Activated T-cell treated with anti-CD3 and anti-CD28 coated beads, Interleukin-2, amount 50 U/mL, for 48 hours (primary cell): ENCODE measurements around the gene CDH23.
A peak's percentile ranks its signal among the peaks of the same experiment; 100 is the strongest.

Source experiments
- DNase-seq, 2 experiments: peaks; one replicate each; pipeline ENCODE4 v3.0.0-alpha.2; 2020

CDH23 gene

GRCh38 chr10:71767420-71768035, 370.8 kb downstream of the CDH23 start:
- no peak for DNase-seq

GRCh38 chr10:71769279-71769823, 372.6 kb downstream of the CDH23 start:
- peak in 1 of 2 experiments; percentile 51 for DNase-seq

GRCh38 chr10:71770255-71770654, 373.5 kb downstream of the CDH23 start:
- DNase-seq, result no peak

GRCh38 chr10:71770789-71771188, 374.1 kb downstream of the CDH23 start:
- no peak for DNase-seq

DNA sequence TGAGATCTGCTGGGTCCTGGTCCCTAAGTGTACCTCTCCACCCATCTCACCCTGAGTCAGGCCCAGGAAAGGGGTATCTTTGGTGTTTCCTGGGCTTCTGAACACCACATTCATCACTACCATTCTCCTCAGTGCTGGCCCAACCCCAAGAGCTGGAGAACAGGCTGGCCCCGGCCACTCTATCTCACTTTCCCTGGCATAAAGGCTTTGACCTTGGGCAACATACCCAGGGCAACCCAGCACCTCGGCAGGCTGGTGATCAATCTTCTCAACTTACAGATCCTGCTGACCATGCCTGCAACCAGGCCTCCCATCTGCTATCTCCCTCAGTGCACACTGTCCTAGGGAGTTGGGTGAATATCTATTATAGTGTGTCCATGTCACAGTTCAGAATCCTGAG, 374.5 kb downstream of the CDH23 start:
- no peak for DNase-seq

- DNase-seq, result peak; percentile 45 to 56
Measured at GRCh38 chr10:71771821-71772617, 375.3 kb downstream of the CDH23 start.

DNA sequence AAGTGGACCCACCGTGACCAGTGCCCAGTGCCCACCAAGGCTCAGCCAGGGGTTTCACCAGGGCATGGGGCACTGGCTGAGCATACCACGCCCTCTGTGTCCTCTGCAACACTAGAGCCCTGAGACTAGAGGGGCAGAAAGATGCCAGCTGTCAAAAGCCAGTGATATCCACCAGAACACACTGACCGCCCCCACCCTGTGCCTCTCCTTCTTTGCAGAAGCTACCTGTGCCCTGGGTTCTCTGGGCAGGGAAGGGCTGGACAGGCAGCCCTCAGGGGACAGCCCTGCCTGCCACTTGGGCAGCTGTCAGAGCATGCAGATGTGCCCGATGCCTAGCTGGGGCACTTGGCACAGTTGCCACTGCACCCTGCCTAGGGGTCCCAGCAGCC, 376.1 kb downstream of the CDH23 start:
- DNase-seq, result peak in 1 of 2 experiments; percentile 54

- peak; percentile 99 for DNase-seq
Measured at GRCh38 chr10:71773221-71773971, 376.7 kb downstream of the CDH23 start, which contains the start of gene VSIR. VSIR (minus strand) TSS chr10:71773520; CDS start chr10:71773439, 81 bp downstream.

- DNase-seq, result no peak
Measured at GRCh38 chr10:71774916-71775702, 378.4 kb downstream of the CDH23 start.

GRCh38 chr10:71776481-71776925, 379.8 kb downstream of the CDH23 start:
- DNase-seq, result no peak

DNA sequence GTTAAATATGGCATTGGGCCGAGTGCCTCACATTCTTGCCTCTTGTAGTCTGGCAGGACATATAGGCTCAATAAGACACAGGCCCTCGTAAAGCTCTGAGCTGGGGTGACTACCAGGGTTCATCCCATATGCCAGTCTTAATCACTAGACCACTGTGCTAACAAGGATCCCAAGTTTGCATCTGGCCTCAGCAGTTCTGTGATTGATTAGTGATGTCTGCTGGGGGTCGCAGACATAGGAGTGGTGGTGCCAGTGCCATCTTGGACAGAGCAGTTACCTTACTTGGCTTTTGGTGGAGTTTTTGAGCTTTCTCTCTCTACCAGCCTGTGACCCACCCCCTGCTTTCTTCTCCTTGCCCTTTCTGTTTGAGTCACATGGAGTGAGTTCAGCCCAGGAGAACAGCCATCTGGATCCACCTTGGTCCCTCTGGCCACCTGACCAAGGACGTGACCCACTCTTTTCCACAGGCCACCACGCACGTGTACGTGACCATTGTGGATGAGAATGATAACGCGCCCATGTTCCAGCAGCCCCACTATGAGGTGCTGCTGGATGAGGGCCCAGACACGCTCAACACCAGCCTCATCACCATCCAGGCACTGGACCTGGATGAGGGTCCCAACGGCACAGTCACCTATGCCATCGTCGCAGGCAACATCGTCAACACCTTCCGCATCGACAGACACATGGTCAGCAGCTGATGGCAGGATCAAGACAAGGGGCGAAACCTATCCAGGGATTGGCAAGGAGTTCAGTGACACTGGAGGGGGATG, 380.7 kb downstream of the CDH23 start:
- DNase-seq, result no peak

GRCh38 chr10:71778071-71778825, 381.5 kb downstream of the CDH23 start:
- DNase-seq, result no peak

DNA sequence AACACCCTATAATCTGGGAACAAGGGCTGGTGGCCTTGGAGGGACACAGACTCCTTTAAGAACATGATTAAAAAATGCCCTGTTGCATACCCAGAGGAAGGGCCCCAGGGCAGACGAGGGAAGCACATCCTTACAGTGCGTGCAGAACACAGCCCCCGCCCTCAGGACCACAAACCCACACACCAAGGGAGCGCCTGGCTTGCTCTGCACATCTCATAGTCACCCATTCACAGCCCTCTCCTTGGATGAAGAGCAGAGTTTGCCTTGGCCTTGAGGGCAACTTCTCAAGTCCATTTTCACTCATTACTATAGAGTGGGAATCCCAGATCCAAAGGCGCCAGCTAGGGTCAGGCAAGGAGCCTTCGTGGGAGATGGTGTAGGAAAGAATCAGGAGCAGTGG, 382.9 kb downstream of the CDH23 start:
- no peak for DNase-seq

- no peak for DNase-seq
Measured at GRCh38 chr10:71780156-71780555, 383.4 kb downstream of the CDH23 start.

- DNase-seq, result no peak
Measured at GRCh38 chr10:71780719-71781118, 384.0 kb downstream of the CDH23 start.

- no peak for DNase-seq
Measured at GRCh38 chr10:71782221-71782916, 385.6 kb downstream of the CDH23 start.

GRCh38 chr10:71782917-71783490, 386.3 kb downstream of the CDH23 start:
- DNase-seq, result no peak

DNA sequence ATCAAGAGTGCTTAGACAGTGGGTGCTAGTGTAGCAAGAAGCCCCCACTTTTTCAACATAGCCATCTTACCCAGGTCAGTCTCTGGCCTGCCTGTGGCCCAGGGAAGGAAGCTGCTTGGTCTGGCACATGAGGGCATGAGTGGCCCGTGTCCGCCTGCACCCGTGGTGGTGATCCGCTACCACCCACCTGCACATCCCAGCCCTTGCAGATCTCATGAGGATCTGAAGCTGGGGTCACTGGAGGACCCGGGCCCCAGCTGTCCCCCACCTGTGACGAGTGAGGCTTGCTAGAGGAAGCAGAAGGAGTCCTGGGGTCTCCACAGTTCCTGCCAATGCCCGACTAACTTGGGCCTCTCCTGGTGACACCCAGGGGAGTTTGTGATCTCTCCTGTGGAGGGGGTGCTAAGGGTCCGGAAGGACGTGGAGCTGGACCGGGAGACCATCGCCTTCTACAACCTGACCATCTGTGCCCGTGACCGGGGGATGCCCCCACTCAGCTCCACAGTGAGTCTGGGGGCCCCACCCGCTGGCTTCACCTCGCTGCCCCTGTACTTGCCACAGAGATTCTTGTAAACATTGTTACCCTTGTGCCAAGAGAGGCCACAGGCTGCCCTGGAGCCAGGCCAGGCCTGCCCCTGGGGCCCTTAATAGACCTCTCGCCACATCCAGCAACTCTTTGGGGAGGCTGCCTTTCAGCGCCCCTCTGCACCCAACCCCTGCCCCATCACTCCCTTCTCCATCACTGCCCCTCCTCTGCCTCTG, 387.4 kb downstream of the CDH23 start:
- no peak for DNase-seq

- DNase-seq, result no peak
Measured at GRCh38 chr10:71784679-71785272, 388.1 kb downstream of the CDH23 start.
